Inflammatory macrophage (primary cell): ENCODE measurements around the gene DDX47.
"Not testable (repeated sequence)": the region's sequence is repeated elsewhere in the genome, so short reads cannot be mapped to it uniquely, and the experiment has no call there.

ENCODE experiments used
- DNase-seq, 2 donors: peaks; one replicate each; pipeline ENCODE4 v3.0.0-alpha.2; 2020 to 2022

DDX47 gene

GRCh38 chr12:12797794-12798152, 15.4 kb upstream of the DDX47 start:
- DNase-seq = no peak

- no peak for DNase-seq
Measured at GRCh38 chr12:12798480-12798879, 14.7 kb upstream of the DDX47 start.

GRCh38 chr12:12799163-12799920, 13.8 kb upstream of the DDX47 start:
- no peak for DNase-seq

GRCh38 chr12:12800406-12801180, 12.6 kb upstream of the DDX47 start:
- DNase-seq = peak in 1 of 2 donors; percentile 28

GRCh38 chr12:12801656-12802055, 11.5 kb upstream of the DDX47 start:
- peak; percentile 60 to 78 for DNase-seq

GRCh38 chr12:12803186-12803585, 10.0 kb upstream of the DDX47 start:
- DNase-seq = peak; percentile 55 to 82

- DNase-seq = no peak
Measured at GRCh38 chr12:12804011-12804410, 9.1 kb upstream of the DDX47 start.

- DNase-seq = no peak
Measured at GRCh38 chr12:12804432-12804886, 8.7 kb upstream of the DDX47 start.

GRCh38 chr12:12806784-12807516, 6.2 kb upstream of the DDX47 start:
- peak; percentile 7 to 32 for DNase-seq

GRCh38 chr12:12807517-12807903, 5.6 kb upstream of the DDX47 start:
- DNase-seq = not testable (repeated sequence)

GRCh38 chr12:12807970-12808702, 5.0 kb upstream of the DDX47 start:
- peak in 1 of 2 donors; percentile 44 for DNase-seq

- DNase-seq = no peak
Measured at GRCh38 chr12:12810553-12811021, 2.6 kb upstream of the DDX47 start.

- DNase-seq = no peak
Measured at GRCh38 chr12:12811343-12811742, 1.8 kb upstream of the DDX47 start.

GRCh38 chr12:12812174-12812573, 972 bp upstream of the DDX47 start:
- DNase-seq = no peak

GRCh38 chr12:12812618-12813119, 477 bp upstream of the DDX47 start:
- DNase-seq = no peak

GRCh38 chr12:12817616-12818015, 4.5 kb downstream of the DDX47 start:
- DNase-seq = peak; percentile 72 to 79

- no peak for DNase-seq
Measured at GRCh38 chr12:12818701-12819100, 5.6 kb downstream of the DDX47 start.

GRCh38 chr12:12819221-12819620, 6.1 kb downstream of the DDX47 start:
- DNase-seq = no peak

GRCh38 chr12:12819752-12820311, 6.7 kb downstream of the DDX47 start:
- DNase-seq = no peak

GRCh38 chr12:12820376-12820775, 7.2 kb downstream of the DDX47 start:
- not testable (repeated sequence) for DNase-seq

- DNase-seq = no peak
Measured at GRCh38 chr12:12821975-12822374, 8.8 kb downstream of the DDX47 start.

GRCh38 chr12:12822886-12823285, 9.7 kb downstream of the DDX47 start:
- no peak for DNase-seq
